Stimulated activated CD8-positive, alpha-beta memory T cell treated with anti-CD3 and anti-CD28 coated beads, Interleukin-4, amount 100 ng/mL, for 1 hour (primary cell): Measurements from ENCODE around the gene TBX21.
A peak's percentile ranks its signal among the peaks of the same experiment; 100 is the strongest.

Experiments used
- DNase-seq, 2 donors: peaks; one replicate each; pipeline ENCODE4 v3.0.0-alpha.2; 2020; ENCODE audit warnings: low read depth in 2 of 2, low spot score in 1 of 2

The TBX21 gene

GRCh38 chr17:47712330-47713023 lies 20.6 kb upstream of the TBX21 start:
- no peak for DNase-seq

- DNase-seq, result no peak
These were observed 18.9 kb upstream of the TBX21 start for GRCh38 chr17:47713980-47714700.

GRCh38 chr17:47714773-47715396 lies 18.2 kb upstream of the TBX21 start:
- no peak for DNase-seq

DNA sequence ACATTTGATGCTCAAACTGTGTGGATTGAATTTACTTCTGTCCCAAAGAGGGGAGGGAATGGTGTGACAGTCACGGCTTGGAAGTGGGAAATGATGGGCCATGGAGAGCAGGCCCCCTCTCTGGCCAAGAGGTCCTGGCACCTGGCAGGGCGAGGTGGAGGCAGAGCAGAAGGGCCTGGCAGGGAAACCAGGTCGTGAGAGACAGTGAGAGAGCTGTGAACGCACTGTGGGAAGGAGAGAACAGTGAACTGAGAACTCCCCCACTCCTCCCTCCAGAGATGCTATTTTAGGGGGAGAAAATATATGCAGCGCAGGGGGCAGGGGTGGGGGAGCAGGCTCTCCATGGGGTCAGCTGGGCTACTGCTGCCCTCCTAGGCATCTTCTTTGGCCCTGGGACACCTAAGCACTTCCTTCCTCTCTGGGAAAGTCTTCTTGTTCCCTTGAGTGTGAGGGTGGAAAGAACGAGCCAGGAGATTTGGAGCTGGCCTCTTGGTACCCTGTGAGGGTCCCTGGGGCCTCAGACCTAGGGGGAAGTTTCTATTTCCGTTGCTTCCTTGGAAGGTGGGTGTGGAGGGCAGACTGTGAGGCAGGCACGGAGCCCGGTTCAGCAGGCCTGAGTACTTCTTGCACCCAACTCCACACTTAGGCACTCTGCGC lies 17.2 kb upstream of the TBX21 start:
- DNase-seq, result no peak

GRCh38 chr17:47716375-47716774 lies 16.7 kb upstream of the TBX21 start:
- no peak for DNase-seq

GRCh38 chr17:47717261-47717697 lies 15.8 kb upstream of the TBX21 start:
- DNase-seq, result no peak

GRCh38 chr17:47717979-47718621 lies 14.9 kb upstream of the TBX21 start:
- no peak for DNase-seq

- no peak for DNase-seq
These were observed 14.2 kb upstream of the TBX21 start for GRCh38 chr17:47718634-47719405.

GRCh38 chr17:47719411-47720152 lies 13.5 kb upstream of the TBX21 start:
- no peak for DNase-seq

DNA sequence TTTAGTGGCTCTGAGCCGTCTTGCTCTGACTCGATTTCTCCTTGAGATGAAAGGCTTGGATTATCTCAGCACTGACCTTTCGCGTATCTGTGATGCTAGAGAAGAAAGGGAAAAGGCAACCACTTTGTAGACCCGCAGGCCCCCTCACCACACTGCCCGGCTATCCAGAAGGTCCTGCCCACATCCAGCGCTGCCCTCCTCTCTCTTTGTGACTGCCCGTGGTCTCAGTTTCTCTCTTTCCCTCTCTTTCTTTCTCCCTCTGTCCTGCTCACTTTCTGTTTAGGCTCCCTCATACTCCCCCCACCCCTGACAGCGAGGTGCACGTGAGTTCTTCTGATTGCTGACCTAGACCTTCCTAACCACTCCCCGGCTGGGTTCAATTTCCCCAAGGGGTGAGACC lies 12.8 kb upstream of the TBX21 start:
- no peak for DNase-seq

GRCh38 chr17:47720754-47721533 lies 12.1 kb upstream of the TBX21 start:
- DNase-seq, result peak; percentile 76 to 78

- DNase-seq, result no peak
These were observed 11.3 kb upstream of the TBX21 start for GRCh38 chr17:47721725-47722124.

DNA sequence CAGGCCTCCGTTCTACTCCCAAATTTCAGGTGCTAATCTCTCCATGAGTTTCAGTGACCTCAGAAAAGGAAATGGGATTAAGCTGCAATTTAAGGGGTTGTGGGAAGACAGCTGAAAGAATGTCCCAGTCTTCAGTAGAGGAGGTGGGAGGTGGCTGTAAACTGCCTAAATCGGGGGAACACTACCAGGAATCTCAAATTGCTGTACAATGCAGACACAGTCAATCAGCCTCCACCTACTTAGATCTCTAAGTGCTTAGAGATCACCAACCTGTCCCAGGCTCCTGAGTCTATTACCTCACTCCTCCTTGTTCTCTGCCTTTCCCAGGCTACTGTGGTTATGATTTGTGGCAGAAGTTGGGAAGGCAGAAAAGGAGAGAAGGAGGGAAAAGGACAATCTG lies 8.3 kb upstream of the TBX21 start:
- DNase-seq, result no peak

DNA sequence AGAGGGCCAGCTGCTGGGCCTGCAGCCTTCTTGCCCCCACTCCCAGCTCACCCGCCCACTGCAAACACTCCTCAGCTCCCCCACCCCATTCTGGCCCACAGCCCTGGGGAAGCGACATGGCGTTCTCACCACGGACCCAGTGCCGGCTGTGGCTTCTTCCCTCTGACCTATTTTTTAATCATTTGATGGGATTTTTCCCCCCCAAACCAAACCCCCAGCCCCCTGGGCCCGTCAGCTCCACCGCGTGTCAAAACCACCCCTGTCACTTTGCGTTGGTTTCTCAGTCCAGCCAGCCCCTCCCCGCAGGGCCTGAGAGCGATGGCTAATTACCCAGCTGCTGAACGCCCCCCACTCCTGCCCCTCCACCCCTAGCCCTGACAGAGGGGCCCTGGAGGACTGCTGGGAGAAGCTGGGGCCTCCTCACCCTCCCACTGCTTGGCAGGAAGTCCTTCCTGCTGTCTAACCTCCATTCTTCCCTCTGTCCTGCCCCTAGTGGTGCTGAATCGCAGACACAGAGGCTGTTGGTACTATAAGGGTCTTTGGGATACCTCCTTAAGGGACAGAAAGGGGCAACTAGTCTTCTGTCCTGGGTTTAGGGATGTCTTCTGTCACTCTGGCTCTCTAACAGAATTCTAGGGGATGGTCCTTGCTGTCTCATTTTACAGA lies 7.5 kb upstream of the TBX21 start:
- DNase-seq, result no peak

DNA sequence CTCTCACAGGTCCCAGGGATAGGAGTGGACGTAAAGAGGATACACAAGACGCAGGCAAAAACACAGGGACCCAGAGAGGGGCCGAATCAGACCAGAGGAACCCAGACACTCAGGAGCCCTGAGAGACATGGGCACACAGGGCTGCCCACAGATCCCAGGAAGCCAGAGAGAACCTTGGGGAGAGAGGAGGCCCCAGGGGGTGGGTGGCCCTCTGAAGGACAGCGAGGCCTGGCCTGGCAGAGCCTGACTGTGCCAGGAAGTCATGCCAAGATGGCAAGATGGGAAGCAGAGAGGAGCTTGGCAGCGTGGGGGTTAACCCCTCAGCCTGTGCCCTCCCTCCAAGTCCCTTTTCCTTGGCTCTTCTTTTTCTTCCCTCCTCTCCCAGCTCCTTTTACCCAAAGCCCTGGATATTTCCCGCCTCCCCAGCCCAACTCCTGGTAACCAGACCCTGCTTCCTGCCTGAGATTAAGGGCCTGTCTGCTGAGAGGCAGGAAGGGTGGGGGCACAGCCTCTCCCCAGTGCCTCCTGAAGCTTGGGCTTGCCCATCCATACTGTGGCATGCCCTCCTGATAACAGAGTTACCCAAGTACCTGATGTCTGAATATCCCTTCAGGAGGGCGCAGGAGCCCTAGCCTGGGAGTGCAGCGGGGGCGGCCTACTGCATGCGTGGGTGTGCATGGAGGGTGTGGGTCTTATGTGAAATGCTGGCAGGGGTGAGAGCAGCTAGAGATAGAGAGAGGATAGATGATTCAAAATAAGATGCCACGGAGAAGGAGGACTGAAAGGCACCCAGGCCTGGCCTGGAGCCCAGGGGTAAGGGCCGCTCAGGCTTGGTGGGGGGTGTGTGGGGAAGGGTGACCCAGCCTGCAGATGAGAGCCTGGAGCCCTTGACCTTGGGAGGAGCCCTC lies 6.0 kb upstream of the TBX21 start:
- DNase-seq, result no peak

DNA sequence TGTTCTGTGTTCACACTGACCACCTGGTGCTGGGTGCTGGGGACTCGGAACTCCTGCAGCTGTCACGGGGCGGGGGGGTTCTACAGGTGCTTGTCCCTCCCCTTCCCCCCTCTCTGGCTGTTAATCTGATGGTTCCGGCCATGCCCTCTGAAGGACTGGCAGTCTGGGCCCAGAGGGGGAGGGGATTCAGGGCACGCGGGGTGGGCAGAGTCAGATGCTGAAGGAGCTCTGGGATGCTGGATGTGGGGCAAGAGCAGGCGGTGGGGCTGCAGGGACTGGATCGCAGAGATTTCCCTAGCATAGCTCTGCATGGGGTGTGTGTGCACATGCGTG lies 5.4 kb upstream of the TBX21 start:
- DNase-seq, result no peak

DNA sequence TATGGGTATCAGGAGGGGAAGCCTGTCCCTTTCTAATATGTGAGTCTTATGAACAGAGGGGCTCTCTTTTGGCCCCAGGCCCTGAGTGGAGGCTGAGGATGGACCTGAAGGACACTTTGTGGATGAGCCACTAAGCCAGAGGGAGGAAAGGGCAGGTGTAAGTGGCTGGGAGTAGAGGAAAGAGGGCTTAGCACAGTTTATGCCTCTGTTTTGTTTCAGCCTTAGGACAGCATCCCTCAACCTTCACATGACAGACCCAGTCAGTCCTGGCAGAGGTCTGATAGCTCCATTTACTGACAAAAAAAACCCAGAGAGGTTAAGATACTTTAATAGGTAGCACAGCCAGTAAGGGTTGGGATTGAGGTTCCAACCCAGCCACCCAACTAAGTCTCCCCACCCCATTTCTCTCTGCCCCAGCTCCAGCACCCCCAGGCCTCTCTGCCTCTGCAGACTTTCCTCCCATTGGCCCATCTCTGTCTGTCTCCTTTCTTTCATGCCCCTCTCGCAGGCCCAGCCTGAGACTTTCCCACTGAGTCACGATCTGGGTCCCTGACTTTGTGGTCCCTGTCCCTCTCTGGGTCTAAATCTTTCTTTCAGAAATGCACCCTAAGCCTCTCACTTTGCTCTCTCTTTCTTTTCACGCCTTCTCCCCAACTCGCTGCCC lies 4.7 kb upstream of the TBX21 start:
- DNase-seq, result no peak
